Breast epithelium (tissue), 3 donors: ENCODE data around the gene OTOA.

Experiments
- POLR2A ChIP-seq: fragments of 450-650 bp; IDR thresholded peaks from one replicate; pipeline ENCODE4 v1.6.1; 2016; ENCODE audit warnings: antibody characterized with exemption, mild to moderate bottlenecking, moderate library complexity
- TF ChIP-seq, protein P1 (sequence below), 3 donors: fragments of 450-650 bp; IDR thresholded peaks; one replicate each; pipeline ENCODE4 v1.5.1; 2016 to 2017; ENCODE audit warnings: antibody characterized with exemption in 3 of 3, mild to moderate bottlenecking in 3 of 3, moderate library complexity in 3 of 3

GRCh38 chr16:21713549-21714368 lies 50.0 kb downstream of the OTOA start:
- TF ChIP-seq POLR2A: no peak
- TF ChIP-seq, protein P1, sequence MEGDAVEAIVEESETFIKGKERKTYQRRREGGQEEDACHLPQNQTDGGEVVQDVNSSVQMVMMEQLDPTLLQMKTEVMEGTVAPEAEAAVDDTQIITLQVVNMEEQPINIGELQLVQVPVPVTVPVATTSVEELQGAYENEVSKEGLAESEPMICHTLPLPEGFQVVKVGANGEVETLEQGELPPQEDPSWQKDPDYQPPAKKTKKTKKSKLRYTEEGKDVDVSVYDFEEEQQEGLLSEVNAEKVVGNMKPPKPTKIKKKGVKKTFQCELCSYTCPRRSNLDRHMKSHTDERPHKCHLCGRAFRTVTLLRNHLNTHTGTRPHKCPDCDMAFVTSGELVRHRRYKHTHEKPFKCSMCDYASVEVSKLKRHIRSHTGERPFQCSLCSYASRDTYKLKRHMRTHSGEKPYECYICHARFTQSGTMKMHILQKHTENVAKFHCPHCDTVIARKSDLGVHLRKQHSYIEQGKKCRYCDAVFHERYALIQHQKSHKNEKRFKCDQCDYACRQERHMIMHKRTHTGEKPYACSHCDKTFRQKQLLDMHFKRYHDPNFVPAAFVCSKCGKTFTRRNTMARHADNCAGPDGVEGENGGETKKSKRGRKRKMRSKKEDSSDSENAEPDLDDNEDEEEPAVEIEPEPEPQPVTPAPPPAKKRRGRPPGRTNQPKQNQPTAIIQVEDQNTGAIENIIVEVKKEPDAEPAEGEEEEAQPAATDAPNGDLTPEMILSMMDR (IDR thresholded peaks at IDR 0.05): no peak
